Hepatocyte (in vitro differentiated cells): ENCODE measurements around the gene ADAMTS9.

ENCODE experiments used
- CTCF ChIP-seq: fragments of 200-600 bp; sonication (generic); IDR thresholded peaks from 2 replicates; pipeline ENCODE4 v1.5.1; 2016; ENCODE audit warnings: antibody characterized with exemption, mild to moderate bottlenecking; ENCODE audit not compliant: poor library complexity
- EZH2 ChIP-seq: fragments of 200-600 bp; sonication (generic); IDR thresholded peaks from 2 replicates; pipeline ENCODE4 v1.6.1; 2016; ENCODE audit warnings: antibody characterized with exemption, mild to moderate bottlenecking, borderline replicate concordance

GRCh38 chr3:64612082-64612860 lies 75.5 kb downstream of the ADAMTS9 start:
- no peak for TF ChIP-seq CTCF
- no peak for TF ChIP-seq EZH2
